22Rv1 (cell line): ENCODE measurements around the gene DNAH3.

Experiments used
- CTCF ChIP-seq: fragments of 450-650 bp; IDR thresholded peaks from 2 replicates; pipeline ENCODE4 v1.5.1; 2017; ENCODE audit warnings: mild to moderate bottlenecking
- ZFX ChIP-seq: fragments of 450-650 bp; IDR thresholded peaks from 2 replicates; pipeline ENCODE4 v1.6.1; 2017; ENCODE audit warnings: antibody characterized with exemption, borderline replicate concordance

- TF ChIP-seq CTCF: no peak
- TF ChIP-seq ZFX: no peak
Observed at GRCh38 chr16:20931066-20931600, 219.5 kb downstream of the DNAH3 start.
